Measurements from ENCODE around the gene IFNA10. TPM values are rescaled to one million over a fixed set of nuclear protein-coding genes. Genes with fewer than 3 reads are reported as not detected.
"Not testable (repeated sequence)": the region's sequence is repeated elsewhere in the genome, so short reads cannot be mapped to it uniquely, and the experiment has no call there.

The IFNA10 gene
- not detected for total RNA-seq

DNA sequence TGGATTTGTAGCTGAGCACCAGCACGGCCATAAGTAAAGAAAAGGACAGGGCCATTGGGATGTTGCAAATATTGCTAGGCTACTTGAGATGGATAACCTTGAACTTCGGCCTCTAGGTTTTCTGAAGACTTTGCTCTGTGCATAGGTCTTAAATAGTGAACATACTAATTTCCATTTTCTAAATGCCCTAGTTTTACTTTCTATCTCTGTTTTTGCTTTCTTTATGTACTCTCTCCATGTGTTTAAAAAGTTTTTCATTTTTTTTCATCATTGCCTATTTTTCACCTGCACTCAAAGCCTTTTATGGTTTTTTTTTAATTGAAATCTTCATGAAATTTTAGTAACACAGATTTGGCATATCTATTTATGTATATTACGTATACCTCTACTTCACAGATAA is at the start of gene IFNA10:
TSS of gene IFNA10 (minus strand) at position 101 of the 400 bp plus-strand sequence. CDS start at position 55, 46 bp downstream.
- H3K4me3 Mint-ChIP-seq; POLR2A ChIA-PET; H3K9me3 Mint-ChIP-seq; CTCF ChIA-PET; H3K27ac Mint-ChIP-seq; H3K4me1 Mint-ChIP-seq; DNase-seq; H3K36me3 Mint-ChIP-seq (ENCODE audit: low read depth): not testable (repeated sequence)
- H3K27me3 Mint-ChIP-seq = peaks cover 21% of the 10 kb centered on the region

GRCh38 chr9:21255538-21256212 is 48.7 kb upstream of the IFNA10 start:
- peaks cover 5% of the 10 kb centered on the region for H3K4me1 Mint-ChIP-seq
- H3K27ac Mint-ChIP-seq = no peak overlapping the region
- no peaks in the 10 kb centered on the region for H3K9me3 Mint-ChIP-seq
- no peaks in the 10 kb centered on the region for H3K36me3 Mint-ChIP-seq (ENCODE audit: low read depth)
- H3K27me3 Mint-ChIP-seq = peaks cover 35% of the 10 kb centered on the region
- no peak overlapping the region for H3K4me3 Mint-ChIP-seq
- DNase-seq = no peak
- ChIA-PET POLR2A (interaction anchor here (0.6 to 0.7 kb wide), 2 partner anchors 249 to 272 kb away, joined by 3 to 7 read pairs; no protein-coding TSS in a partner anchor), CTCF (no interaction called here)

- no peak overlapping the region for H3K4me3 Mint-ChIP-seq
- H3K36me3 Mint-ChIP-seq (ENCODE audit: low read depth) = no peaks in the 10 kb centered on the region
- POLR2A ChIA-PET = interaction anchor here (0.7 kb wide), 1 partner anchor 58 kb away, joined by 8 read pairs; no protein-coding TSS in a partner anchor
These were observed 46.0 kb upstream of the IFNA10 start for GRCh38 chr9:21252721-21253547.

GRCh38 chr9:21251638-21252037 is 44.7 kb upstream of the IFNA10 start:
- ChIA-PET POLR2A (no interaction called here), CTCF (interaction anchor here (1.1 kb wide), 1 partner anchor 16 kb away, joined by 3 read pairs; no protein-coding TSS in a partner anchor)
- no peaks in the 10 kb centered on the region for H3K9me3 Mint-ChIP-seq
- DNase-seq = no peak
- no peaks in the 10 kb centered on the region for H3K36me3 Mint-ChIP-seq (ENCODE audit: low read depth)
- H3K4me1 Mint-ChIP-seq = peaks cover 5% of the 10 kb centered on the region
- no peak overlapping the region for H3K27ac Mint-ChIP-seq
- H3K27me3 Mint-ChIP-seq = peaks cover 30% of the 10 kb centered on the region
- no peak overlapping the region for H3K4me3 Mint-ChIP-seq

More at GRCh38 chr9:21252721-21253547, 46.0 kb upstream of the IFNA10 start:
- DNase-seq = peak; percentile 17
- peaks cover 36% of the 10 kb centered on the region for H3K27me3 Mint-ChIP-seq
- H3K27ac Mint-ChIP-seq = no peak overlapping the region
- H3K4me1 Mint-ChIP-seq = peaks cover 5% of the 10 kb centered on the region
- CTCF ChIA-PET = interaction anchor here (1.0 to 1.2 kb wide), 4 partner anchors 14 to 306 kb away, joined by 3 to 6 read pairs (median 3); no protein-coding TSS in a partner anchor
- no peaks in the 10 kb centered on the region for H3K9me3 Mint-ChIP-seq

GRCh38 chr9:21251190-21251589 is 44.2 kb upstream of the IFNA10 start:
- H3K27ac Mint-ChIP-seq = no peak overlapping the region
- H3K9me3 Mint-ChIP-seq = no peaks in the 10 kb centered on the region
- peaks cover 26% of the 10 kb centered on the region for H3K27me3 Mint-ChIP-seq
- ChIA-PET POLR2A (no interaction called here), CTCF (interaction anchor here (1.1 kb wide), 1 partner anchor 15 kb away, joined by 3 read pairs; no protein-coding TSS in a partner anchor)
- no peak overlapping the region for H3K4me3 Mint-ChIP-seq
- no peaks in the 10 kb centered on the region for H3K36me3 Mint-ChIP-seq (ENCODE audit: low read depth)
- peaks cover 5% of the 10 kb centered on the region for H3K4me1 Mint-ChIP-seq
- no peak for DNase-seq

DNA sequence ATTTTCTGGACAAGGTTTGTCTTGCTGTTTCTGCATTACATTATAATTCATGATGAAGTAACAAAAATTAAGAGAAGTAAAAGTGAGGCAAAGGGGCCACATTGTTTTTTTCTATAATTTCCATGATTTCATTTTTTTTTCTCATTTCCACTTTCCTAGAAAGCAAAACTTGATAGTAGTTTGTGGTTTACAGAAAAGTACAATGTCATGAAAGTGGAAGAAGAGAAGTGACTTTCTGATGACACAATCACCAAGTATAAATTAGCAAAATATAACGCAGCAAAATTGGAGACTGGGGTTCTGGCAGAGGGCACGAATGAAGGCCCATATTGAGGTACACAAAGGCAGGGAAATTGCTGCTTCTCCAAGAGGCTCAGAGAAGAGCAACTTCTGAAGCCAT is 37.9 kb upstream of the IFNA10 start:
- CTCF ChIA-PET = no interaction called here
- POLR2A ChIA-PET = no interaction called here
- H3K4me3 Mint-ChIP-seq = no peak overlapping the region
- no peaks in the 10 kb centered on the region for H3K36me3 Mint-ChIP-seq (ENCODE audit: low read depth)
- no peak for DNase-seq
- peaks cover 5% of the 10 kb centered on the region for H3K4me1 Mint-ChIP-seq
- peaks cover 31% of the 10 kb centered on the region for H3K27me3 Mint-ChIP-seq
- H3K27ac Mint-ChIP-seq = no peak overlapping the region
- H3K9me3 Mint-ChIP-seq = no peaks in the 10 kb centered on the region

DNA sequence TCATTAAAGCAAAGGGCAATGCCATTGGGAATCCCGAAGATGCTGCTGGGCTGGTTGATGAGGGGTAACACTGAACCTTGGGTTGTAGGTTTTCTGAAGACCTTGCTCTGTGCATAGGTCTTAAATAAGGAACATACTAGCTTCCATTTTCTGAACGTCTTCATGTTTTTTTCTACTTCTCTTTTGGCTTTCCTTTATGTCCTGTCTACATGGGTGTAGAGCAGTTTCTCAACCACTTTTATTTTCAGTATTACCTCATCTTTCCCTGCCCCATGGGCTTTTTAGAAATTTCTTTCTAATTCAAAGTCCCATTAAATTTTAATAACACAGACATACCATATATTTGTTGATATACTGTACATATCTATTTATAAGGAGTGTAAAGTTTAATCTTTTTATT is 33.0 kb upstream of the IFNA10 start, which contains the start of gene IFNA14:
TSS of gene IFNA14 (minus strand) at position 95 of the 400 bp plus-strand sequence. CDS start at position 25, 70 bp downstream.
- Mint-ChIP-seq H3K4me1 (peaks cover 13% of the 10 kb centered on the region), H3K36me3 (ENCODE audit: low read depth) (no peaks in the 10 kb centered on the region), H3K9me3 (no peaks in the 10 kb centered on the region), H3K27me3 (peaks cover 42% of the 10 kb centered on the region), H3K27ac (no peak within 1 kb of the TSS), H3K4me3 (no peak within 1 kb of the TSS)
- no peak for DNase-seq
- ChIA-PET CTCF (no interaction called here), POLR2A (no interaction called here)

- H3K27ac Mint-ChIP-seq; H3K4me1 Mint-ChIP-seq; H3K9me3 Mint-ChIP-seq; H3K4me3 Mint-ChIP-seq; DNase-seq; H3K36me3 Mint-ChIP-seq (ENCODE audit: low read depth): not testable (repeated sequence)
- CTCF ChIA-PET = interaction anchor here (0.7 kb wide), 2 partner anchors 15 to 198 kb away, joined by 3 read pairs; no protein-coding TSS in a partner anchor
- POLR2A ChIA-PET = interaction anchor here (0.6 kb wide), 1 partner anchor 14 kb away, joined by 4 read pairs; no protein-coding TSS in a partner anchor
- peaks cover 22% of the 10 kb centered on the region for H3K27me3 Mint-ChIP-seq
These were observed 29.4 kb upstream of the IFNA10 start for GRCh38 chr9:21236360-21236714.

DNA sequence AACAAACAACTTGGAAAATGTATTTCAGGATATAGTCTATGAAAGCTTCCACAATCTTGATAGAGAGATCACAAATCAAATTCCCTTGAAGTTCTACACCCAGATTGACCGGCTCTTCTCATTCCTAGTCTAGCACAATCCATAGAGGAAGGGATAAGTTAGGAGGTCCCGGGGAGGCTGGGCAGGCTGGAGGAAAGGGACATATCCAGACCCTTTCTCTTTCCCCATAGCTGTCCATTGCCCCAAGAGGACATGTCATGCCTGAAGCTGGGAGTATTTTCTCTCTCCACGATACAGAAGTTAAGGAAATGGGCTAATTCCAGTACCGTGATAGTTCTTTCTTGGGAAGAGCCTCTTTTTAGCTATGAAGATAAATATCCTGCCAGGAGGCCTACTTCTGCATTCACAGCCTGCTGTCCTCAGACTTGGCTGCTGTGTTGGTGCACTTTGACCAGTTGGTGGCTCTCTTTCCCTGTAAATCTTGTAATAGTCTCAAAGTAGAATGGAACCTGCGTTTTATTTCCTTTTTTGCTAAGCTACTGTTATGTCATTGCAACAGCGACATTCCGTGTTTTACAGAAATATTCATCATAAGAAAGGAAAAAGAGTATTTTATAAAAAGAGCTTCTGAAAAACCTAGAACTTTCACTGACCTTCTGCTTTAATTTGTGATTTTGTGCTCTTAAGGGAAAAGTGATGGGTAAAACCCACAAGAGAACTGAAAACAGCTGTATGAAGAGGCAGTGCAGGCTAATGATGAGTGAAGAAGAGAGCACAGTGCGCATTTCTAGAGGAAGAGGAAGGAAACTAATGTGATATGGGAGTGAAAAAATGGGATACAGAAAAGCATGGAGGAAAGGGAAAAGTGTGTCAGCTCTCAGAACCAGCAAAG is 28.8 kb upstream of the IFNA10 start:
- peak; percentile 47 for DNase-seq
- not testable (repeated sequence) for H3K4me3 Mint-ChIP-seq; H3K36me3 Mint-ChIP-seq (ENCODE audit: low read depth); H3K9me3 Mint-ChIP-seq; H3K4me1 Mint-ChIP-seq; H3K27ac Mint-ChIP-seq
- ChIA-PET CTCF (interaction anchor here (0.7 kb wide), 2 partner anchors 16 to 199 kb away, joined by 3 read pairs; no protein-coding TSS in a partner anchor), POLR2A (interaction anchor here (0.6 kb wide), 1 partner anchor 15 kb away, joined by 4 read pairs; no protein-coding TSS in a partner anchor)
- H3K27me3 Mint-ChIP-seq = peaks cover 19% of the 10 kb centered on the region

DNA sequence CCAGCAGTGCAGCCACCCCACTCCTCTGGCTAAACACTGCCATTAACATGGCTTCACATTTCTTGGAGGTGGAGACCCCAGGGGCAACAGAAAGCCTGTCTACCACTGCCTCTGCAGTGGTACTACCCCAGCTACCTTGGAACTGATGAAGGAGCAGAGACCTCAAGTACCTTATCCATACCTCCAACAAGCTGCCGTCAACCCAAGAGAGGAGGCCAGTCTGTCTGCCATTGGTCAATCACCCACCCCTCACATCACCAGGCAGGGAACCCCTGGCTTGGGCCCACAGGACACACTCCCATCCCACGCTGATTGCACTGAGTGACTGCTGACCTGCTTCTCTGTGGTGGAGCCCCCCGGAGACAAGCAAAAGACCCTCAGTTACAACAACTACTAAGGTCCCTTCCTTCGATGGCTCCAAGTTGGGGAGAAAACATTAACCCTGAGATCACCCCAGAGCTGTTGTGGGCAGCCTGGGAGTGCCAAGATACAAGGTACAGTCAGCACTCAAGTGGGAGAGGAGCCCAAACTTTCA is 27.3 kb upstream of the IFNA10 start:
- ChIA-PET POLR2A (no interaction called here), CTCF (no interaction called here)
- no peaks in the 10 kb centered on the region for H3K9me3 Mint-ChIP-seq
- H3K4me3 Mint-ChIP-seq = no peak overlapping the region
- H3K36me3 Mint-ChIP-seq (ENCODE audit: low read depth) = no peaks in the 10 kb centered on the region
- no peak overlapping the region for H3K27ac Mint-ChIP-seq
- peaks cover 17% of the 10 kb centered on the region for H3K27me3 Mint-ChIP-seq
- H3K4me1 Mint-ChIP-seq = peaks cover 9% of the 10 kb centered on the region
- no peak for DNase-seq

GRCh38 chr9:21233258-21233657 is 26.3 kb upstream of the IFNA10 start:
- Mint-ChIP-seq H3K4me3 (no peak overlapping the region), H3K36me3 (ENCODE audit: low read depth) (no peaks in the 10 kb centered on the region), H3K4me1 (peaks cover 9% of the 10 kb centered on the region), H3K9me3 (no peaks in the 10 kb centered on the region), H3K27me3 (peaks cover 13% of the 10 kb centered on the region), H3K27ac (no peak overlapping the region)
- POLR2A ChIA-PET = no interaction called here
- CTCF ChIA-PET = no interaction called here
- DNase-seq = no peak

GRCh38 chr9:21228122-21228521 is 21.2 kb upstream of the IFNA10 start, which contains the start of gene IFNA17:
TSS of gene IFNA17 (minus strand) at chr9:21228222. CDS start at chr9:21228173, 49 bp downstream.
- CTCF ChIA-PET = no interaction called here
- no peak within 1 kb of the TSS for H3K4me3 Mint-ChIP-seq

More at GRCh38 chr9:21228122-21228521, 21.2 kb upstream of the IFNA10 start, which contains the start of gene IFNA17:
- POLR2A ChIA-PET = no interaction called here
- no peaks in the 10 kb centered on the region for H3K9me3 Mint-ChIP-seq
- H3K27me3 Mint-ChIP-seq = peaks cover 9% of the 10 kb centered on the region
- H3K4me1 Mint-ChIP-seq = no peaks in the 10 kb centered on the region
- no peak within 1 kb of the TSS for H3K27ac Mint-ChIP-seq
- no peaks in the 10 kb centered on the region for H3K36me3 Mint-ChIP-seq (ENCODE audit: low read depth)
- no peak for DNase-seq
